NCI-H2081 treated with DMSO at 0.1 percent for 48 hours (cell line): ENCODE results near the gene PSTPIP2.
"Not testable (repeated sequence)": the region's sequence is repeated elsewhere in the genome, so short reads cannot be mapped to it uniquely, and the experiment has no call there.

Experiments
- DNase-seq: peaks from one replicate; lab custom pipeline; 2025; lab: John Stamatoyannopoulos, UW

The PSTPIP2 gene

GRCh38 chr18:45981821-45982220 is 90.2 kb downstream of the PSTPIP2 start:
- DNase-seq = no peak

- DNase-seq = no peak
These were observed 91.8 kb downstream of the PSTPIP2 start for GRCh38 chr18:45980229-45980628.

- no peak for DNase-seq
These were observed 94.0 kb downstream of the PSTPIP2 start for GRCh38 chr18:45978084-45978483.

- no peak for DNase-seq
These were observed 95.1 kb downstream of the PSTPIP2 start for GRCh38 chr18:45976974-45977373.

GRCh38 chr18:45976566-45976965 is 95.5 kb downstream of the PSTPIP2 start:
- no peak for DNase-seq

GRCh38 chr18:45974088-45974536 is 97.9 kb downstream of the PSTPIP2 start:
- peak; percentile 10 for DNase-seq

GRCh38 chr18:45967007-45967706 is 104.9 kb downstream of the PSTPIP2 start, which contains the start of gene EPG5:
EPG5 (minus strand) TSS chr18:45967329; CDS start chr18:45967239, 90 bp downstream.
- peak; percentile 81 for DNase-seq

- DNase-seq = not testable (repeated sequence)
These were observed 107.1 kb downstream of the PSTPIP2 start for GRCh38 chr18:45964913-45965312.

GRCh38 chr18:45962866-45963265 is 109.2 kb downstream of the PSTPIP2 start:
- DNase-seq = no peak

- no peak for DNase-seq
These were observed 109.6 kb downstream of the PSTPIP2 start for GRCh38 chr18:45962461-45962860.

- not testable (repeated sequence) for DNase-seq
These were observed 112.6 kb downstream of the PSTPIP2 start for GRCh38 chr18:45959484-45959883.

- DNase-seq = no peak
These were observed 113.3 kb downstream of the PSTPIP2 start for GRCh38 chr18:45958730-45959129.

GRCh38 chr18:45958027-45958426 is 114.0 kb downstream of the PSTPIP2 start:
- no peak for DNase-seq

GRCh38 chr18:45957100-45957499 is 115.0 kb downstream of the PSTPIP2 start:
- no peak for DNase-seq

- no peak for DNase-seq
These were observed 117.8 kb downstream of the PSTPIP2 start for GRCh38 chr18:45954070-45954934.

GRCh38 chr18:45951016-45951714 is 120.9 kb downstream of the PSTPIP2 start:
- no peak for DNase-seq

- no peak for DNase-seq
These were observed 126.4 kb downstream of the PSTPIP2 start for GRCh38 chr18:45945669-45946068.

GRCh38 chr18:45940724-45941123 is 131.3 kb downstream of the PSTPIP2 start:
- DNase-seq = no peak

GRCh38 chr18:45939236-45939635 is 132.8 kb downstream of the PSTPIP2 start:
- DNase-seq = no peak

- DNase-seq = no peak
These were observed 133.5 kb downstream of the PSTPIP2 start for GRCh38 chr18:45938488-45938935.

- DNase-seq = no peak
These were observed 136.3 kb downstream of the PSTPIP2 start for GRCh38 chr18:45935591-45936335.
